Nephron (organoid): ENCODE data around the gene SAP25.

Experiments used
- H3K27ac Mint-ChIP-seq, 3 experiments: 2 replicates each; pipeline ENCODE4 v1.8.0; 2020; ENCODE audit warnings: mixed read lengths in 3 of 3, mild to moderate bottlenecking in 2 of 3, moderate library complexity in 1 of 3
- H3K27me3 Mint-ChIP-seq: 2 replicates; pipeline ENCODE4 v1.8.0; 2021; ENCODE audit warnings: low read depth, mild to moderate bottlenecking, moderate library complexity, mixed read lengths
- H3K36me3 Mint-ChIP-seq: 2 replicates; pipeline ENCODE4 v1.8.0; 2020; ENCODE audit warnings: low read depth, mixed read lengths
- H3K4me1 Mint-ChIP-seq: 2 replicates; pipeline ENCODE4 v1.8.0; 2020; ENCODE audit warnings: mixed read lengths
- H3K4me3 Mint-ChIP-seq, 3 experiments: 2 replicates each; pipeline ENCODE4 v1.8.0; 2020; ENCODE audit warnings: mild to moderate bottlenecking in 3 of 3, mixed read lengths in 3 of 3, moderate library complexity in 2 of 3
- H3K9me3 Mint-ChIP-seq: 2 replicates; pipeline ENCODE4 v1.8.0; 2020; ENCODE audit warnings: mixed read lengths
- CTCF ChIP-seq, 3 experiments: fragments of 200-600 bp; sonication (generic); IDR thresholded peaks; one replicate each; pipeline ENCODE4 v1.5.0; 2021; ENCODE audit warnings: antibody characterized with exemption in 3 of 3; ENCODE audit not compliant: unreplicated experiment in 3 of 3

Gene SAP25

GRCh38 chr7:100613412-100614175 is 39.9 kb upstream of the SAP25 start:
- Mint-ChIP-seq H3K27me3 (no peaks in the 10 kb centered on the region), H3K27ac (no peak overlapping the region), H3K4me3 (peak overlapping the region; percentile 87 to 99 (median 88)), H3K4me1 (no peaks in the 10 kb centered on the region), H3K9me3 (no peaks in the 10 kb centered on the region), H3K36me3 (peaks cover 8% of the 10 kb centered on the region)
- no peak for TF ChIP-seq CTCF (IDR thresholded peaks at IDR 0.05; ENCODE audit: unreplicated experiment in 3 of 3)

GRCh38 chr7:100612730-100613390 is 39.2 kb upstream of the SAP25 start:
- Mint-ChIP-seq H3K9me3 (no peaks in the 10 kb centered on the region), H3K4me1 (no peaks in the 10 kb centered on the region), H3K36me3 (peaks cover 15% of the 10 kb centered on the region)

GRCh38 chr7:100611983-100612729 is 38.5 kb upstream of the SAP25 start, which contains the start of gene MOSPD3:
MOSPD3 (plus strand) TSS chr7:100612540; CDS start chr7:100612792, 252 bp downstream.
- no peak for TF ChIP-seq CTCF (IDR thresholded peaks at IDR 0.05; ENCODE audit: unreplicated experiment in 3 of 3)
- Mint-ChIP-seq H3K36me3 (peaks cover 22% of the 10 kb centered on the region), H3K9me3 (no peaks in the 10 kb centered on the region), H3K27ac (peak within 1 kb of the TSS; percentile 83 to 97 (median 90)), H3K4me3 (peak within 1 kb of the TSS; percentile 97 to 99 (median 98)), H3K27me3 (no peaks in the 10 kb centered on the region), H3K4me1 (no peaks in the 10 kb centered on the region)

More at GRCh38 chr7:100612730-100613390, 39.2 kb upstream of the SAP25 start:
- H3K4me3 Mint-ChIP-seq, result peak overlapping the region; percentile 97 to 99 (median 98)
- no peaks in the 10 kb centered on the region for H3K27me3 Mint-ChIP-seq
- no peak for TF ChIP-seq CTCF (IDR thresholded peaks at IDR 0.05; ENCODE audit: unreplicated experiment in 3 of 3)
- H3K27ac Mint-ChIP-seq, result no peak overlapping the region

- peak overlapping the region; percentile 2 to 97 (median 15) for H3K27ac Mint-ChIP-seq
- H3K4me3 Mint-ChIP-seq, result peak overlapping the region; percentile 17 to 46 (median 18)
- H3K9me3 Mint-ChIP-seq, result no peaks in the 10 kb centered on the region
- no peaks in the 10 kb centered on the region for H3K4me1 Mint-ChIP-seq
- peaks cover 25% of the 10 kb centered on the region for H3K36me3 Mint-ChIP-seq
- no peak for TF ChIP-seq CTCF (IDR thresholded peaks at IDR 0.05; ENCODE audit: unreplicated experiment in 3 of 3)
- no peaks in the 10 kb centered on the region for H3K27me3 Mint-ChIP-seq
Measured at GRCh38 chr7:100609958-100610357, 36.3 kb upstream of the SAP25 start.

- Mint-ChIP-seq H3K27ac (no peak overlapping the region), H3K9me3 (no peaks in the 10 kb centered on the region)
Measured at GRCh38 chr7:100607111-100607510, 33.4 kb upstream of the SAP25 start.

More at GRCh38 chr7:100607111-100607510, 33.4 kb upstream of the SAP25 start:
- no peak for TF ChIP-seq CTCF (IDR thresholded peaks at IDR 0.05; ENCODE audit: unreplicated experiment in 3 of 3)
- Mint-ChIP-seq H3K4me3 (peak overlapping the region; percentile 55 to 73 (median 67)), H3K27me3 (no peaks in the 10 kb centered on the region), H3K36me3 (peaks cover 20% of the 10 kb centered on the region), H3K4me1 (peaks cover 4% of the 10 kb centered on the region)
